ENCODE data around the gene BAG5.
"Not testable (repeated sequence)": the region's sequence is repeated elsewhere in the genome, so short reads cannot be mapped to it uniquely, and the experiment has no call there.

BAG5 gene

DNA sequence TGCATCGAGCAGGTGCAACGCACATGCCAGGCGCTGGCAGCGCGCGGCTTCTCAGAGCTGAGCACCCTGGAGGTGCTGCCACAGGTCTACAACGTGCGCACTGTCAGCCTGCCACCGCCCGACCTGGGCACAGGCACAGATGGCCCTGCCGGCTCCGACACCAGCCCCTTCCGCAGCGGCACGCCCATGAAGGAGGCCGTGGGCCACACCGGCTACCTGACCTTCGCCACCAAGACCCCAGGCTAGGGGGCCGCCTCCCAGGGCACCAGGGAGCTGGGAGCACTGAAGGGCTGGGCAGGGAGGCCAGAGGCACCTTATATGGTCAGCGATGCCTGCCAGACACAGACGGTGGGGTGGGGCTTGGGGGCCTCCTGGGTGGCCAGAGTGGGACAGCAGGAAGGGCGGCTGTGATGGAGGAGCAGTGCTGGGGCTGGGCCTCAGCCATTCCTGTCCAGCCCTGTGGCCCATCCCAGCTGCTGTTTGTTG lies 27.8 kb downstream of the BAG5 start:
- DNase-seq (ENCODE audit: low read depth in 2 of 2): no peak

DNA sequence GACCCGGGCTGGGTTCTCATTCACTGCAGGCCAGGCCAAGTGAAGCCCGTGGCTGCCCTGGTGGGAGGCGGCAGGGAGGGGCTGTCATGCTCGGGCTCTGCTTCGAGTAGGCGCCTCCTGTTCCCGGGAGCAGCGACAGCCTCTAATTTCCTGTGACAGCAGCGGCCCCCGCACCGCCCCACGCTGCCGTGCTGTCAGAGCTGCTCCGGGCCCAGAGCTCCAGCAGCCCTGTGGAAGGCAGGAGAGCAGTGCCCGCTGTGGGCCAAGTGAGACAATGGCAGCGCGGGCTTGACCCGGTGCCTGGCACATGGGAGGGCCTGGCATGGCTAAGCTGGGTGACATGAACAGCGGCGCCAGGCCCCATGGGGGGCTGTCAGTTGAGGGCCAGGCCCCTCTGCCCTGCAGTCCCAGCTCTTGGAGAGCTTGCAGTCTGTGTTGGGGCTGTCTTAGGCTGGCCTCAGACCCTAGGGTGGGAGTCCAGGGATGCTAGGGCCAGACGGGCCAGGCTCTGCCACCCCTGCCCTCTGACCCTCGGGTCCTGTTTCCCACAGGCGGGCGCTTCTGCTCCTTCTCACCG lies 28.4 kb downstream of the BAG5 start:
- DNase-seq (ENCODE audit: low read depth in 2 of 2): no peak

DNA sequence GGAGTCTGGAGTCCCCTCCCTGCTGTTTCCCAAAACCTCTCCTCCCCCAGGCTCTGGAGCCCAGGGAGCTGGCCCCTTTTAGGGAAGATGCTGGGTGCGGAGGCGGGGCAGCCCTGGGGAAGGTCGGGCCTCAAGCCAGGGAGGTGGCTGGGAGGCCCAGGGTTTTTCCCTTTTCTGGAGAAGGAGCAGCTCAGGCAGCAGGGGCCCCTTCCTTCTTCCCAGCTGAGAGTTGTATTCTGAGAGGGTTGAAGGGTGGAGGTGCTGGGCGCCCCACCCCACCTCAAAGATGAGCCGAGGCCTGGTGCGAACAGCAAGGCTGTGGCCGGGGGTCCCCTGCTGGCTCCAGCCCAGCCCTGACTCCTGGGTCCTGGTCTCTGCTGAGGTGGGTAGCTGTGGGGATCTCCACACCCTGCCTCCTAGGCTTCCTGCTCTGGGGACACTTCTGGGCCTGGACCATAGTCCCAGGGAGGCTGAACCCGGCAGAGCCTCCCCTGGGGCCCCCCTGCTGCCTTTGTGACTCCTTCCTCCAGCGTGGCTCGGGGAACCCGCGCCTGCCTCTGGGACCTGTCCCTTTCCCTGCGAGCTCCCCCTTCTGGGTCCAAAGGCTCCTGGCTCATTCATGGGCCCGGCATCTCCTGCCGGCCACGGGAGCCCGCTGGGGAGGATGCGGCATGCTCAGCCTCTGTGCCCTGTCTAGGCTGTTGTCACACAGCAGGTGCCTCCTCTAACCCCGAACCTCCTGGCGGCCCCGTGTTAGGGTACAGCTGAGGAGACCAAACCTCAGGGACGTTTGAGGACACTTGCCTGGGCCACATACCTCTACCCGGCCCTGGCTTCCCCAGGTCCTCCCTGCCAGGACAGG lies 29.1 kb downstream of the BAG5 start:
- no peak for DNase-seq (ENCODE audit: low read depth in 2 of 2)

DNA sequence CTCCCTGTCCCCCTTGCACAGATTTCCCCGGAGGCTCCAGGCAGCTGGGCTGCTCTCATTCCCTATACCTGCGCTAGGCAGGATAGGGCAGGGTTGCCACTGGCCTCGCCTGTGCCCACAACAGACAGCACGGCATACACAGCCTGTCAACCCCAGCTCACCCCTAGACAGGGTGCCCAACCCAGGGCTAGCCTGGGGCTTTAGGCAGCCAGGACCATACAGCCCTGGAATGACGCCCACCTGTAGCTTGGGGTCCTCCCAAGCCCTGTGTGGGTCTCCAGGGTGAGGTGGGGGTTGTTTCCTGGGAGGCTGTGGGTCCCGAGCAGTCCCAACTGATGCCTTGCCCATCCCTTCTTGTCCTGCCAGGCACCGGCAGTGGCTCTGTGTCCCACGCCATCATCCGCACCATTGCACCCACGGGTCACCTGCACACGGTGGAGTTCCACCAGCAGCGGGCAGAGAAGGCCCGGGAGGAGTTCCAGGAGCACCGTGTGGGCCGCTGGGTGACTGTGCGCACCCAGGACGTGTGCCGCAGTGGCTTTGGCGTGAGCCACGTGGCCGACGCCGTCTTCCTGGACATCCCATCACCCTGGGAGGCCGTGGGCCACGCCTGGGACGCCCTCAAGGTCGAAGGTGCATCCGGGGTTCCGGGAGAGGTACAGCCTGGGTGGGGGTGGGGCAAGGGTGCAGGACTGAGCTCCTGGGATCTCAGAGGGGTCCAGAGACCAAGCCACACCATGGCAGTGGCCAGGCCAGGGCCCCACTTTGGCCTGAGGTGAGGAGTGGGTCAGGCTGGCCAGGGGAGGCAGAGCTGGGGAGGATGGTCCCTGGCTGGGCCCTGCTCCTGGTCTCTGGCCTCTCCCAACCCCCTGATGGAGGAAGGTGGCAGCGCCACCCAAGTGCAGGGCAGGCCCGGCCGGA lies 30.0 kb downstream of the BAG5 start:
- DNase-seq (ENCODE audit: low read depth in 2 of 2): no peak

DNA sequence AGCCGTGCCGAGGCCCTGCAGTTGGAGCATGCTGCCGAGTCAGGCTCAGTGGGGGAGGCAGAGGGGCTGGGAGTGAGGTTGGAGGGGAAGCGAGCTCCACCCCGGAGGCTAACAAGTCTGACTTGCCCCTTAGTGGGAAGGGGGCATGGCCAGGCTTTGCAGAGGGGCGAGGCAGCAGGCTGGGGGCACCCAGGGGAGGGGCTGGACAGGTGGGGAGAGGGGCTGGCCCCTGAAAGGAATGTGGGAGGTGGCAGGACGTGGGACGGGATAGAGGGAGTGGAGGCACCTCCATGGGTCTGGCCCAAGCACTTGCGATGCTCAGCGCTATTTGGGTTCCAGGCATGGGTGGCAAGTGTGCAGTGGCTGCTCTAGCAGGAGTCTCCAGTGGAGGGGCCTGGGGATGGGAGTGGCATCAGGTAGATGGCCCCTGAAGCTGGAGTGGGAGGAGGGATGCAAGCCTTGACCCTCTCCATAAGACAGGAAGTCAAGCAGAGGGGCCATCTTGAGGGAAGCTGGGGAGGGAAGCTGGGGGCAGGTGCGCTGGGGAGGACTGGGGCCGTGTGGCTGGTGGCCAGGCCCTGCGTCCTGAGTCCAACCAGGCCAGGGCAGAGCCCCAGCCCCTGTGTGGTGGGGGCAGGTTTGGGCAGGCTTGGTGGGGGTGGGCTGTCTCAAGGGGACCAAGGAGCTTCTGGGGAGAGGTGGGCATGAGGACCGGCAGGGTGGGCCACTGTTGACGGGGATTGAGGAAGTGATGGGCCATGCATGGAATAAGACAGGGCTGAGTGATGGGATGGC lies 30.8 kb downstream of the BAG5 start:
- DNase-seq (ENCODE audit: low read depth in 2 of 2): no peak

DNA sequence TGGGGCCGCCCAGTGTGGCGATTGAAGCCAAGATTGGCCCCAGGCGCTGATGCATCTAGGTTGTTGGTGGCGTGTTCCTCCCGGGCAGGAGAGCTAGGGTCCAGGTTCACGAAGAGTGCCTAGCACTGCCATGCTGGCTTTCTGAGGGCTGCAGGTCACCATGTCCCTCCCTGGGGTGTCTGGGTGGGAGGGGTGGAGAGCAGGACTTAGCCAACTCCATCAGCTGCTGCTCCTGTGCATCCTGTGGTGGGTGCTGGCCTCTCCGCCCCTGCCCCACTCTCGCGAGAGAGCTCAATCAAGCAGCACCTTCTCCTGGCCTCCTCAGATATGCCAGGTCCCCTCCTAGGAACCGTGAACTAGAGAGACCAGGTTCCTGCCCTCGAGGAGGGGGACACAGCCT lies 31.6 kb downstream of the BAG5 start:
- DNase-seq (ENCODE audit: low read depth in 2 of 2): no peak

DNA sequence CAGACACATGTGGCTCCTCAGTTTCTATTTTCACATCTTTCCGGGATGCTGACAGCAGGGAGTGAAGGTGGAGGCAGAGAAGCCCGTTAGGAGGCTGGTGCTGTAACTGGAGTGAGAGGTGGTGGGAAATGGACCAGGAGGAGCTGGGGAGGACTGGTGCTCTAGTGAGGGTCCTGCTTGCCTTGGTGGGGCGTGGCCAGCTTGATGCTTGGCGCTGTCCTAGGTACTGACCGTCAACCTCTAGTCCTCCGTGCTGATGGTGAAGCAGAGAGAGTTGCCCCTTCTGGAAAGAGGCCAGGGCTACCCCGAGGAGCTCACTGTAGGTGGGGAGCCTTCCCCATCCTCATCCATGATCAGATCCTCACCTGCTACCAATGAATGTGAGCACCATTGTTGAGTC lies 32.1 kb downstream of the BAG5 start:
- no peak for DNase-seq (ENCODE audit: low read depth in 2 of 2)

DNA sequence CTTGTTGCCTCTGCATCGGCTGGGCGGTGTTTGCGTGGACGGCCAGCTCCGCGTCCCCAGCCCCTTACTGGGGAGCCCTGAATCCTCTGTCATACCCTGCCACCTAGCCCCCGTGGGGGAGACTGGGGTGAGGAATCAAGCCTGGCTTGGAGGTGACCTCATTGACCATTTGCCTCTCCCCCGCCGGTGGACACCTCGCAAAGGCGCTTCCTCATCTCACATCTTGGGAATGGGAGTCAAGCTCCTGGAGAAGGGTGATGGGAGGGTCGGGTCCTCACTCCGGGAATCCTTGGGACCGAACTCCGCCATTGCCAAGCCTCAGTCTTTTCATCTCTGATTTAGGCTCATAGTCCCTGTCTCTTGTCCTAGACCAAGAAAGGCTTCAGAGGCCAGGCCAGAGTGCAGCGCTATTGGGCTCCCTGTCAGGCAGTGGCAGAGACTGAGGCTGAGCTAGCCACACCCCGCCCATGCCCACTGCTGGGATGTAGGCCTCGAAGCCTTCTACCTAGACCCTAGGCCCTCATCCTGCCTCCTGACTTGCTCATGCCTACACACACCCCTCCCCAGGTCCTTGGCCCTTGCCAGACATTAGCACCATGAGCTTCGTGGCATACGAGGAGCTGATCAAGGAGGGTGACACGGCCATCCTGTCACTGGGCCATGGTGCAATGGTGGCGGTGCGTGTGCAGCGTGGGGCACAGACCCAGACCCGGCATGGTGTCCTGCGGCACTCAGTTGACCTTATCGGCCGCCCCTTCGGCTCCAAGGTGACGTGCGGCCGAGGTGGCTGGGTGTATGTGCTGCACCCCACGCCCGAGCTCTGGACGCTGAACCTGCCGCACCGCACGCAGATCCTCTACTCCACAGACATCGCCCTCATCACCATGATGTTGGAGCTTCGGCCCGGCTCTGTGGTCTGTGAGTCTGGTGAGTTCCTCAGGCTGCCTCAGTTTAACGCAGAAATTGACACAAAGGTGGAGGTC lies 32.8 kb downstream of the BAG5 start:
- no peak for DNase-seq (ENCODE audit: low read depth in 2 of 2)

DNA sequence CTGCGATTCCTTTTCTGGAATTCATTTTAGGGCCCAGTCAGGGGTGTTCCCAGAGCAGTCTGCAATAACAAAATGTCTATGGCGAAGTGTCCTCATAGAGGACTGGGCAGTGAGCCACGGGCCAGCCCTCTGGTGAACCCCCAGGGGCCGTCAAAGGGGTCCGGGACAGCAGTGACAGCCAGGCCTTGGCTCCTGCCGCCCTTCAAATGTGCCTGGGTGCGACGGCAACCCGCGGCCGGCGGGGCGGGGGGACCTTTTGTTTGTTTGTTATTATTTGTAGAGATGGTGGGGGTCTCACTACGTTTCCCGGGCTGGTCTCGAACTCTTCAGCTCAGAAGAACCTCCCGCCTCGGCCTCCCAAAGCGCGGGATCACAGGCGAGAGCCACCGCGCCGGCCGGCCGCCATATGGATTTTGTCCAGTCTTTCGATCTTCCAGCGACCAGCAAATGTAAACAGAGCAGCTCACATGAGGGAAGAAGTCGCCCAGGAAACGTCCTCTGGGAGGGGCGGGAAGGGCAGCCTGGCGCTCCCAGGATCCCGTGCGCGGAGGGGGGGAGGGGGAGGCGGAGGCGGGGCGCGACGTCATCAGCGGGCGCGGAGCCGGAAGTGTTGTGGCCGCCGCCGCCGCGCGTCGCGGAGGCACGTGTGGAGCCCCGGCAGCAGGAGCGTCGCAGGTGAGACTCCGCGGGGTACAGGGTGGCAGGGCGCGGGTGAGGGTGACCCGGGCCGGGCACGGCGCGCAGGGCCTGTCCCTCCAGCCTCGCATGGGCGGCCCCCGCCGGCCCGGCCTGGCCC lies 33.7 kb downstream of the BAG5 start, which contains the start of gene TRMT61A:
Gene TRMT61A, plus strand, starts transcription at position 610 of the 796 bp plus-strand sequence. CDS start 783 bp downstream, outside the sequence.
- peak; percentile 56 to 69 for DNase-seq (ENCODE audit: low read depth in 2 of 2)

DNA sequence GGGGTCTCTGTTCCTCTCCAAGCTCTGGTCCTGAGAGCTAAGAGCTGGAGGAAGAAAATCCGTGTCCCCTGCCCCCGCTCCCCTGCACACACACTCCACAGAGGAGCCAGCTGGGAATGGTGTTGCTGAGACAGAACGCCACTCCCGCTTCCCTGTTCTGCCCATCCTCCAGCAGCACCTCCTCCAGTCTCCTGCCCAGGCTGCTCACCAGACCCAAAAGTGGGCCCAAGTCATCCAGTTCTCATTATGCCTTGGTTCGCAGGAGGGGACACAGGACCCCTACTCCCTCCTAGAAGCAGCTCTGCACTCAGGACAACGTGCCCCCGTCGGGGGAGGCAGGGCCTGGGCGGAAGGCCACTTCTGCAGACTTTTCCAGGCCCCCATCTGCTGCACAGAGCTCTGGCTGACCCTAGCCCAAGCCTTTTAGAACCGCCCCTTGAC lies 34.3 kb downstream of the BAG5 start:
- DNase-seq (ENCODE audit: low read depth in 2 of 2): no peak

- DNase-seq (ENCODE audit: low read depth in 2 of 2): no peak
Observed at GRCh38 chr14:103527408-103528145, 34.9 kb downstream of the BAG5 start.

DNA sequence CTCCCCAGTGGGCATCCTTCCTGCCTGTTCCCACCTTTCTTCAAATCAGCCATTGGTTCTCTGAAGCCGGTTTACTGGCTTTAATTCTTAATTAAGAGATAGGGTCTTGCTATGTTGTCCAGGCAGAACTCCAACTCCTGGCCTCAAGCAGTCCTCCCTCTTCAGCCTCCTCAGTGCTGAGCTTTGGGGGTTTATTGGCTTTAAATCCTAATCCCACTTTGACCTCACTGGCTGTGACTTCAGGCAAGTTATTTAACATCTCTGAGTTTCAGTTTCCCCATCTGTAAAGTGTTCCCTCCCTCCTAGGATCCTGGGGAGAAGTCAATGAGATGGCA lies 35.6 kb downstream of the BAG5 start:
- DNase-seq (ENCODE audit: low read depth in 2 of 2): no peak

GRCh38 chr14:103526247-103526913 lies 36.1 kb downstream of the BAG5 start:
- DNase-seq (ENCODE audit: low read depth in 2 of 2): no peak

- DNase-seq (ENCODE audit: low read depth in 2 of 2): not testable (repeated sequence)
Observed at GRCh38 chr14:103525430-103526246, 36.8 kb downstream of the BAG5 start.

GRCh38 chr14:103524002-103524935 lies 38.2 kb downstream of the BAG5 start:
- no peak for DNase-seq (ENCODE audit: low read depth in 2 of 2)

DNA sequence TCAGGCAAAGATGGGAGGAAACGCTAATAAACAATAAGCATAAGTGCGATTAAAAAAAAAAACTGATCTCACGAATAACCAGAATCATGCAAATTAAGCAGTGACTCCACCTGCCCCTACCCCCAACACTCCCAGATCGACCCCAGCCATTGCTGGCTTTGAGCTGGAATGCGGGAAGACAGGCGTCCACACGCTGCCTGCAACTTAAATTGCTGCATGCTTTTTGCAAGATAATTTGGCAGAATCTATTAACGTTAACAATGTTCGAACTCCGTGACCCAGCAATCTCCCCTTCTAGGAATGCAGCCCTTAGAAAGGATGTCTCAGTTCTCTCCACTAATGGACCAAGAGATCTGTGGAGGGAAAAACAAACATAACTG lies 38.9 kb downstream of the BAG5 start:
- DNase-seq (ENCODE audit: low read depth in 2 of 2): no peak
